ENCODE measurements around the gene HIGD2A. TPM values are rescaled to one million over a fixed set of nuclear protein-coding genes. Genes with fewer than 3 reads are reported as not detected.
A peak's percentile ranks its signal among the peaks of the same experiment; 100 is the strongest.

Gene HIGD2A
- polyA plus RNA-seq, 1 of the 3 experiments (the other 2 are of a cell fraction), result 211 TPM

DNA sequence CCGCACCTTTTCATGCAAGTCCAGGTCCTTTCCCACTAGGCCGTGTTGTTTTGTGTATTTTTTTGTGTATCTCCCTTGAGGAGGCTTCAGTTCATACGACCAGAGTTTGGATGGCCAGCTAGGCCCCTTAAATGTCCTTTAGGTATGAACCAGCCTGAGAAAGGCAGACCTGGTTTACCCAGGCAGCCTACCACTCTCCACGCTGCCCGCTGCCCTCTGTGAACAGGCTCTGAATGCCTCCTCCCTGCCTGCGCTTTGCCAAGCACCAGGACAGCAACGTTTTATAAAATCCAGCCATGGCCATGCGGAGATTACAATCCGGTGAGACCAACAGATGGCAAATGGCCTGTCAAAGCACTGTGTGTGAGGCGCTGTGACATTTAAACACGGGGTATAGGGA lies 28.4 kb downstream of the HIGD2A start:
- Histone ChIP-seq H2AFZ (ENCODE audit: low read depth) (peak overlapping the region; percentile 71), H3K27me3 (ENCODE audit: insufficient read depth) (no peaks in the 10 kb centered on the region), H3F3A (replicated peaks; ENCODE audit: insufficient read depth) (no peaks in the 10 kb centered on the region), H3K9ac (no peak overlapping the region), H3K4me1 (ENCODE audit: control insufficient read depth in 1 of 2, insufficient read depth in 2 of 2, low read depth in 1 of 2, low read length in 1 of 2) (peaks cover 0 to 12% of the 10 kb centered on the region in 2 experiments; a peak in 2 of 4 replicates), H3K4me2 (peak overlapping the region; percentile 71), H3K36me3 (replicated peaks in 1 of 2; ENCODE audit: control insufficient read depth in 1 of 2, insufficient read depth in 2 of 2, low read length in 1 of 2) (no peaks in the 10 kb centered on the region), H3K27ac (ENCODE audit: low read depth in 2 of 2, low read length in 1 of 2) (no peak overlapping the region), H4K20me1 (ENCODE audit: insufficient read depth) (no peaks in the 10 kb centered on the region), H3K4me3 (ENCODE audit: low read depth in 2 of 2, low read length in 1 of 2) (peak overlapping the region in 1 of 2 experiments; percentile 97; a peak in 1 of 4 replicates), H3K79me2 (ENCODE audit: insufficient read depth) (peaks cover 18% of the 10 kb centered on the region; the same call in 1 of the 2 replicates), H3K9me3 (no peaks in the 10 kb centered on the region), H3K9me2 (no peaks in the 10 kb centered on the region)
- 81% methylated on average over 11 of the region's 11 CpGs for WGBS (ENCODE audit: low lambda C conversion rate)
- POLR2A ChIA-PET, result interaction anchor here (0.9 to 1.9 kb wide), 3 partner anchors 27 to 126 kb away, joined by 3 to 6 read pairs (median 4); partner anchors contain the start of gene KIAA1191
- CTCF ChIA-PET, result interaction anchor here (0.6 to 3.6 kb wide), 37 partner anchors 10 to 687 kb away, joined by 3 to 47 read pairs (median 4); partner anchors contain the start of genes EIF4E1B, FAF2, HIGD2A and NOP16
- DNase-seq, result no peak
- TF ChIP-seq RFX5 (IDR thresholded peaks at IDR 0.05; ENCODE audit: low read length), result no peak
- TF ChIP-seq JUND (IDR thresholded peaks at IDR 0.05), result no peak

- Histone ChIP-seq H3K36me3 (replicated peaks in 1 of 2; ENCODE audit: control insufficient read depth in 1 of 2, insufficient read depth in 2 of 2, low read length in 1 of 2) (no peaks in the 10 kb centered on the region), H2AFZ (ENCODE audit: low read depth) (no peak overlapping the region), H4K20me1 (ENCODE audit: insufficient read depth) (no peaks in the 10 kb centered on the region), H3K9ac (no peak overlapping the region), H3K9me2 (no peaks in the 10 kb centered on the region), H3K79me2 (ENCODE audit: insufficient read depth) (peaks cover 18% of the 10 kb centered on the region; the same call in 1 of the 2 replicates), H3K27ac (ENCODE audit: low read depth in 2 of 2, low read length in 1 of 2) (no peak overlapping the region), H3K9me3 (no peaks in the 10 kb centered on the region), H3K27me3 (ENCODE audit: insufficient read depth) (no peaks in the 10 kb centered on the region; the same call in 1 of the 2 replicates), H3K4me1 (ENCODE audit: control insufficient read depth in 1 of 2, insufficient read depth in 2 of 2, low read depth in 1 of 2, low read length in 1 of 2) (peaks cover 0 to 12% of the 10 kb centered on the region in 2 experiments; a peak in 2 of 4 replicates), H3K4me3 (ENCODE audit: low read depth in 2 of 2, low read length in 1 of 2) (no peak overlapping the region), H3F3A (replicated peaks; ENCODE audit: insufficient read depth) (no peaks in the 10 kb centered on the region), H3K4me2 (no peak overlapping the region)
- ChIA-PET POLR2A (interaction anchor here (0.8 kb wide), 1 partner anchor 229 kb away, joined by 3 read pairs; the partner anchor contains the start of gene TSPAN17), CTCF (interaction anchor here (0.7 to 3.6 kb wide), 5 partner anchors 11 to 202 kb away, joined by 3 to 47 read pairs (median 3); partner anchors contain the start of gene FAF2)
- DNase-seq, result no peak
- 63% methylated on average over 9 of the region's 9 CpGs for WGBS (ENCODE audit: low lambda C conversion rate)
- TF ChIP-seq CHD2 (IDR thresholded peaks at IDR 0.05; ENCODE audit: low read length, partially characterized antibody) (no peak), USF2 (IDR thresholded peaks at IDR 0.05; ENCODE audit: borderline replicate concordance, low read depth, low read length) (no peak), CTCF (IDR thresholded peaks at IDR 0.05) (no peak), SIN3A (IDR thresholded peaks at IDR 0.05; ENCODE audit: borderline replicate concordance, low read depth, low read length) (no peak), EP300 (IDR thresholded peaks at IDR 0.05; ENCODE audit: borderline replicate concordance in 1 of 2, low read depth in 1 of 2, low read length in 1 of 2) (no peak), PBX3 (IDR thresholded peaks at IDR 0.05) (no peak), REST (IDR thresholded peaks at IDR 0.05; ENCODE audit: low read depth, low read length) (no peak), FOXM1 (IDR thresholded peaks at IDR 0.05; ENCODE audit: low read depth) (no peak), POLR2AphosphoS5 (IDR thresholded peaks at IDR 0.05; ENCODE audit: low read depth, low read length) (no peak), TCF12 (IDR thresholded peaks at IDR 0.05) (no peak), NFIC (IDR thresholded peaks at IDR 0.05; ENCODE audit: borderline replicate concordance) (no peak), SMC3 (IDR thresholded peaks at IDR 0.05; ENCODE audit: low read depth, low read length) (no peak)
- TF ChIP-seq, protein P1, sequence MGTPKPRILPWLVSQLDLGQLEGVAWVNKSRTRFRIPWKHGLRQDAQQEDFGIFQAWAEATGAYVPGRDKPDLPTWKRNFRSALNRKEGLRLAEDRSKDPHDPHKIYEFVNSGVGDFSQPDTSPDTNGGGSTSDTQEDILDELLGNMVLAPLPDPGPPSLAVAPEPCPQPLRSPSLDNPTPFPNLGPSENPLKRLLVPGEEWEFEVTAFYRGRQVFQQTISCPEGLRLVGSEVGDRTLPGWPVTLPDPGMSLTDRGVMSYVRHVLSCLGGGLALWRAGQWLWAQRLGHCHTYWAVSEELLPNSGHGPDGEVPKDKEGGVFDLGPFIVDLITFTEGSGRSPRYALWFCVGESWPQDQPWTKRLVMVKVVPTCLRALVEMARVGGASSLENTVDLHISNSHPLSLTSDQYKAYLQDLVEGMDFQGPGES (IDR thresholded peaks at IDR 0.05; ENCODE audit: low read depth, low read length), result no peak
- TF ChIP-seq, protein P2, sequence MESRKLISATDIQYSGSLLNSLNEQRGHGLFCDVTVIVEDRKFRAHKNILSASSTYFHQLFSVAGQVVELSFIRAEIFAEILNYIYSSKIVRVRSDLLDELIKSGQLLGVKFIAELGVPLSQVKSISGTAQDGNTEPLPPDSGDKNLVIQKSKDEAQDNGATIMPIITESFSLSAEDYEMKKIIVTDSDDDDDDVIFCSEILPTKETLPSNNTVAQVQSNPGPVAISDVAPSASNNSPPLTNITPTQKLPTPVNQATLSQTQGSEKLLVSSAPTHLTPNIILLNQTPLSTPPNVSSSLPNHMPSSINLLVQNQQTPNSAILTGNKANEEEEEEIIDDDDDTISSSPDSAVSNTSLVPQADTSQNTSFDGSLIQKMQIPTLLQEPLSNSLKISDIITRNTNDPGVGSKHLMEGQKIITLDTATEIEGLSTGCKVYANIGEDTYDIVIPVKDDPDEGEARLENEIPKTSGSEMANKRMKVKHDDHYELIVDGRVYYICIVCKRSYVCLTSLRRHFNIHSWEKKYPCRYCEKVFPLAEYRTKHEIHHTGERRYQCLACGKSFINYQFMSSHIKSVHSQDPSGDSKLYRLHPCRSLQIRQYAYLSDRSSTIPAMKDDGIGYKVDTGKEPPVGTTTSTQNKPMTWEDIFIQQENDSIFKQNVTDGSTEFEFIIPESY (IDR thresholded peaks at IDR 0.05; ENCODE audit: borderline replicate concordance, low read depth), result no peak
Measured at GRCh38 chr5:176418251-176418650, 29.7 kb downstream of the HIGD2A start.

Data from SK-N-SH (cell line).